Esophagus squamous epithelium (tissue), 4 donors: ENCODE results near the gene AADAT. TPM values are rescaled to one million over a fixed set of nuclear protein-coding genes. Genes with fewer than 3 reads are reported as not detected.

Source experiments
- small RNA-seq, 4 donors: library from RNA; depleted of rRNA; stranded (forward); fragments of <200 nt; gene quantifications; one replicate each; pipeline ENCODE3, GENCODE V24; 2016
- total RNA-seq, 4 donors: library from RNA; depleted of rRNA; stranded (reverse); fragments of >200 nt; gene quantifications; one replicate each; pipeline ENCODE4 v1.1.0, GENCODE V29; 2016

Gene AADAT
- total RNA-seq, 4 donors from 2014 or later: 1.1 to 4.4 (median 2.2) TPM

Small RNA genes within 50 kb of the gene (small RNA-seq; reads per million reads assigned to genes)
- 0 reads per million in 4 donors for gene APOBEC3AP1

Other genes with a start within 250 kb of the AADAT start
- 1 to 10 TPM in 3 of 4 donors, under 1 TPM in 1; 0.23 to 1.8 (median 1.1) TPM for gene MFAP3L, start 63.6 kb downstream of the AADAT start, total RNA-seq